Fibroblast of villous mesenchyme (primary cell): ENCODE results near the gene MSRB1. TPM values are rescaled to one million over a fixed set of nuclear protein-coding genes. Genes with fewer than 3 reads are reported as not detected.
"Not testable (repeated sequence)": the region's sequence is repeated elsewhere in the genome, so short reads cannot be mapped to it uniquely, and the experiment has no call there.

Experiments used
- DNase-seq: peaks from one replicate; pipeline ENCODE4 v3.0.0-alpha.2; 2010; ENCODE audit warnings: low read depth
- H3K4me3 ChIP-seq: 2 replicates; pipeline ENCODE4 v1.5.1; 2011; ENCODE audit warnings: low read depth, mild to moderate bottlenecking, low read length
- total RNA-seq: library from RNA; depleted of rRNA; stranded (reverse); fragments of >200 nt; gene quantifications from 2 replicates; pipeline ENCODE4 v1.2.3, GENCODE V29; 2012
- TF ChIP-seq, protein P1 (sequence below): IDR thresholded peaks from 2 replicates; pipeline ENCODE4 v1.5.1; 2012; ENCODE audit warnings: low read depth, mild to moderate bottlenecking, low read length; ENCODE audit not compliant: insufficient read depth

The MSRB1 gene
- total RNA-seq, 1 donor, result 14.2 TPM

DNA sequence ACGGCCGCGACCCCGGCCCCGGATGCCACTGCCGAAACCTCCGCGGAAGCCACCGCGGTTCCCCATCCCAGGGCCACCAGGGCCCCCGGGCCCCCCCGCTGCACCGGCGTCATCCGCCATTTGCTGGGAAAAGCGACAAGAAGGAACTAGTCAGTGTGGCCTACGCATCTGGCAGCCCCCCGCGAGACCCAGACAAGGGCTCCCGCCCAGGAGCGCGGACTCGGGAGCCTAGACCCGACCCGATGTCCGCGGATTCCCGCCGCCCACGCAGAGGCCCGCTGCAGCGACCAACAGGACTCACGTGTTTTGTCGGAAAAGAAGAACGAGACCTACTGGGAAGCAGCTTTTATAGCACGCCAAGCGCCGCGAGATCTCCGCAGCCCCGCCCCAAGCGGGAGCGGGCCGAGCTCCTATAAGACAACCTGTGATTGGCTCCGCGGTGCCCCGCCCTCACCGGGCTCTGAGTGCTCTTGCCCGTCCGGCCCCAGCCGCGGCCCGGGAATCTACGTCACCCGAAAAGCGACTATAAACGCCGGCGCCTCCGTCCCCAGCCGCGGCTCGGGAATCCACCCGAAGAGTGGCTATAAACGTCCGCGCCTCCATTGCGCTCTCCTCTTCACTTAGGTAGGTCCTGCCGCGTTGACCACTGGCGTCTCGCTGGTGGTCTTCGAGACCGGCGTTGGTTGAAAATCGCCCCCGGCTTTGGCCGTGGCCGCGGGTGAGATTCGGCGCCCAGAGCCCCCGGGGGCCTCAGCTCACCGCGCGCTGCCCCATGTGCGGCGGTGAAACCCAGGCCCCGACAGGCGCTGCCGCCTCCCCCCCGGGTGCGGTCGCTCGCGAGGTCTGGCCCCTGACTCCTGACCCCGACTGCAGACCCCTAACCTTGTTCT, 21.8 kb upstream of the MSRB1 start, which contains the start of gene RPS2:
Gene RPS2, minus strand, starts transcription at position 321 of the 890 bp plus-strand sequence. Its CDS starts 201 bp downstream, at position 120.
- TF ChIP-seq, protein P1, sequence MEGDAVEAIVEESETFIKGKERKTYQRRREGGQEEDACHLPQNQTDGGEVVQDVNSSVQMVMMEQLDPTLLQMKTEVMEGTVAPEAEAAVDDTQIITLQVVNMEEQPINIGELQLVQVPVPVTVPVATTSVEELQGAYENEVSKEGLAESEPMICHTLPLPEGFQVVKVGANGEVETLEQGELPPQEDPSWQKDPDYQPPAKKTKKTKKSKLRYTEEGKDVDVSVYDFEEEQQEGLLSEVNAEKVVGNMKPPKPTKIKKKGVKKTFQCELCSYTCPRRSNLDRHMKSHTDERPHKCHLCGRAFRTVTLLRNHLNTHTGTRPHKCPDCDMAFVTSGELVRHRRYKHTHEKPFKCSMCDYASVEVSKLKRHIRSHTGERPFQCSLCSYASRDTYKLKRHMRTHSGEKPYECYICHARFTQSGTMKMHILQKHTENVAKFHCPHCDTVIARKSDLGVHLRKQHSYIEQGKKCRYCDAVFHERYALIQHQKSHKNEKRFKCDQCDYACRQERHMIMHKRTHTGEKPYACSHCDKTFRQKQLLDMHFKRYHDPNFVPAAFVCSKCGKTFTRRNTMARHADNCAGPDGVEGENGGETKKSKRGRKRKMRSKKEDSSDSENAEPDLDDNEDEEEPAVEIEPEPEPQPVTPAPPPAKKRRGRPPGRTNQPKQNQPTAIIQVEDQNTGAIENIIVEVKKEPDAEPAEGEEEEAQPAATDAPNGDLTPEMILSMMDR, result no peak
- DNase-seq, result peak; percentile 99
- H3K4me3 ChIP-seq, result peak within 1 kb of the TSS; percentile 90

DNA sequence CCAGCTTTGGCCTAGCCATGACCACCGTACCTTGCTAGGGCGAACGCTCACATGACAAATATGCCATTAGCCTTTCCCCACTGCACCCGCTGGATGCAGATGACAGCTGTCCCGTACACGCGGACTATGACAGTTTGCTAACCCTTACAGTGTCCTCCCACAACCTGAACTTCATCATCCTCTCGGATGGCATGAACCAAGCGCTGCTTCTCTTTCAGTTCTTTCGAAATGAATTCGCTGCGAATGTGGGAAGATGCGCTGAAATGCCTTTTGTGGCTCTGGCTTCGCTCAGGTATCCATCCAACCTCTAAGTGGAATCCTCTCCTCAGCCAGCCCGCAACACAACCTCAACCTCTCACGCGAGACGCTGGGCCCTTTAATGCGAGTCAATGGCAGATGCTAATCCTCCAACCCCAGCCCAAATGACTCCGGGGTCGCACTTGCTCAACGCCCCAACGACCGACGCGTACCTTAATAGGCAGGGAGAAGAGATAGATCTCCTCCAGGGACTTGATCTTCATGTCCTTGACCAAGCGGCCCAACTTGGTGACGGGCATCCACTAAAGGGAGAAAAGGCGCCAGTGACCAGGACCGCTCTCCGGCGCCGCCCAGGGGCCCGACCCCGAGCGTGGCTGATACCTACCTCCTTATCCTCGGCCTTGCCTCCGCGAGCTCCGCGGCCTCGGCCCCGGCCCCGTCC, 21.0 kb upstream of the MSRB1 start:
- TF ChIP-seq, protein P1, result no peak
- DNase-seq, result peak; percentile 36
- H3K4me3 ChIP-seq, result peak overlapping the region; percentile 90

DNA sequence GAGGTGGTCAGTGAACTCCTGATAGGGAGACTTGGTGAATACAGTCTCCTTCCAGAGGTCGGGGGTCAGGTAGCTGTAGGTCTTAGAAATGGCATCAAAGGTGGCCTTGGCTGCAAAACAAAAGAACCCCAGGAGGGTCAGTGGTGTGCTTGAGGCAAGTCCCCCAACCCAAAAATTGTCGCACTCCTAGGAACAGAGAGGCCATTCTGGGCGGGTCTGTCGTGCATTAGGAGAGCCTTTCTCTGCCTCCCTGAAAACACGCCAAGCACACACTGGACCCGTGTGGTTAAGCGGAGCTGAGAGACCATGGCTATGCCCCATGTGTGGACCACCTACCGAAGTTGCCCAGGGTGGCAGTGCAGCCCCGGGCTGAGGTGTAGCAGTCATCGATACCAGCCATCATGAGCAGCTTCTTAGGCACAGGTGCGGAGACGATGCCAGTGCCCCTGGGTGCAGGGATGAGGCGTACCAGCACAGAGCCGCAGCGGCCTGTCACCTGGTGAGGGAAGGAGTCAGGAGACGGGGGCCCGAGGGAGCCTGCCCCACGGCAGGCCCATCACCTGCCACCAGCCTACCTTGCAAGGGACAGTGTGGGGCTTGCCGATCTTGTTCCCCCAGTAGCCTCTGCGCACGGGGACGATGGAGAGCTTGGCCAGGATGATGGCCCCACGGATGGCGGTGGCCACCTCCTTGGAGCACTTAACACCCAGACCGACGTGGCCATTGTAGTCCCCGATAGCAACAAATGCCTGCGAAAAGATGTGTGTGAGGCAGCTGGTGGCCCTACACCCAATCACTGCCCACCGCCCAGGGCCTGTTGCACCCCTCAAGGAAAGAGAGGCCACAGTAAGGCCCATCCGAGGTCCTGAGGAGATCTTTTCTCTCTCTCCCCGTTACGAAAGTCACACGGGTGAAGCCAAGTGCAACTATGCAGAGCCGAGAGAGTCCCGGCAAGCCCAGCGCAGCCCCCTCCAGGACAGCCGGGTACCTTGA, 19.5 kb upstream of the MSRB1 start:
- H3K4me3 ChIP-seq, result peak overlapping the region; percentile 90

DNA sequence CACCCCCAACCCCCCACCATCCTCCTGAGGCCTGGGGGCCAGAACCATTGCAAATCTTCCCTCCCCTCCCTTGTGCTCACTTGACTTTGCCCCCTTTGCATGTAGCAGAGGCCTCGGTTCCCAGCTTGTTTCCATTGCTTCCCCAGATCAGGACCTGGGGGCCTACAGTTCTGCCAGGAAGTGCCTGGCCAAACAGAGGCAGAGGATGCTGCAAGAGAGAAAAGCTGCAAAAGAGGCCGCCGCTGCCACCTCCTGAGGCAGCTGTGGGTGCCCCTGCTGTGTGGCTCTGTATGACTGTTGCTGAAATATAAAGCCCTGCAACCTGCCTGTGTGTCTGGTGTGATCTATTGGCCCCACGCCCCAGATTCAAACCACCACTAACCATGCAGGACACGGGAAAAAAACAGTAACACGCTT, 18.7 kb upstream of the MSRB1 start:
- TF ChIP-seq, protein P1, result no peak
- no peak for DNase-seq
- no peak overlapping the region for H3K4me3 ChIP-seq

More for the DNA sequence above, 19.5 kb upstream of the MSRB1 start:
- DNase-seq, result not testable (repeated sequence)

DNA sequence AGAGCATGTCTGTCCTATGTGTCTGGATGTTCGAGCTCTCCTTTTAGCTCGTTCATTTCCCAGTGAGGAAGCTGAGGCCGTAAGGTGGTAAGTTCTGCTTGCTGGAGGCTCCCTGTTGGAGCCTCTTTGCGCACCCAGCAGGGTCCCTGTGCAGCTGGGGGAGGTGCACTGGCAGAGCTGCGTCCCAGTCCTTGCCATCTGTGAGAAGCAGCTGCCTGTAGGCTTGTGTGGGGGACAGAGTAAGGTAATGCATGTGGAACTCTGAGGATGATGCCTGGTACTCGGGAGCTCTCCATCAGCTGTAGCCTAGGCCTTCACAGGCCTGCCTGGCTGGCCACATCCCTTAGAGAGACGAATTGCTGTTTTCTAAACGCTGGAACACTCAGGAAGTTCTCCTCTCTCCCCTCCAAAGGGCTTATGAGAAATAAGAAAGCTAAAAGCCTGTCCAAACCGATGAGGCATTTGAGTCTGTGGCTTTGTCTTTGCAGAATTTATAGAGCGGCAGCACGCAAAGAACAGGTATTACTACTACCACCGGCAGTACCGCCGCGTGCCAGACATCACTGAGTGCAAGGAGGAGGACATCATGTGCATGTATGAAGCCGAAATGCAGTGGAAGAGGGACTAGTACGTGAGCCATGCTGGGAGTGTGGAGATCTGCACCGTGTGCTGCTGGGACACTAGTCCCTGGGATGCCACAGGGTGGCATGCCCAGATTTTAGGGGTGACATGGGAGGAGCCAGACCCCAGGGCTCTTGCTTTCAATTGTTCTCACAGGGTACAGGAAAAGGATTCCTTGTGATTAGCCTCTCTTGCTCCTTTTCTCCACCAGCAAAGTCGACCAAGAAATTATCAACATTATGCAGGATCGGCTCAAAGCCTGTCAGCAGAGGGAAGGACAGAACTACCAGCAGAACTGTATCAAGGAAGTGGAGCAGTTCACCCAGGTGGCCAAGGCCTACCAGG, 17.9 kb upstream of the MSRB1 start:
- no peak for DNase-seq
- TF ChIP-seq, protein P1, result no peak

DNA sequence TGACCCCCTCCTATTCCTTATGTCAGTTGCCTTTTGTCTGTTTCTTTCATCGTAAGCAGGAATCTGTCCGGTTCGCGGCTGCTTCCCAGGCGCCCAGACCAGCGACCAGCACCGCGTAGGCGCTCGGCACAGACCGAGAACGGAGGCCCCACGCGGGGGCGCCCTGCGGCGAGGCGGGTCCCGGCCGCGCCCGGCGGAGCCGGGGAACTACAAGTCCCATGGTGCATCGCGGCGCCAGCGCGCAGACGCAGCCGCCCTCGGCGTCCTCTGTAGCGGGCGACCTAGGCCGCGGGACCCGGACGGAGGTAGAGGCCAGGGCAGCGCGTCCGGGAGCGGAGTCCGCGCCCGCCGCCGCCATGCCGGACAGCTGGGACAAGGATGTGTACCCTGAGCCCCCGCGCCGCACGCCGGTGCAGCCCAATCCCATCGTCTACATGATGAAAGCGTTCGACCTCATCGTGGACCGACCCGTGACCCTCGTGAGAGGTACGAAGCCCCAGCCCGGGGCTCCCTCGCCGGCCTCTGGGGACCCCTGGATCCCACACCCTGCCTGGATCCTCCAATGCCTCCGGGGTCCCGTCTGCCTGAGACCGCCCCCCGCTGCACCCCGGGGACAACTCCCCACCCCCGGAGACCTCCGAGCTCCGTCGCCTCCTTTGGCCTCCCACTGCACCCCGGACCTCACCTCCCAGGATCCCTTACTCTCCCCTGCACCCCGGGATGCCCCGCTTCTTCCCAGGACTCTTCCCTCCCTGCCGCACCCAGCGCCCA, 16.5 kb upstream of the MSRB1 start, which contains the start of gene NDUFB10:
Gene NDUFB10, plus strand, starts transcription at position 270 of the 771 bp plus-strand sequence. Its CDS starts 87 bp downstream, at position 357.
- TF ChIP-seq, protein P1, result peak; percentile 57
- peak; percentile 92 for DNase-seq
- peak within 1 kb of the TSS; percentile 90 for H3K4me3 ChIP-seq

More for the DNA sequence above, 17.9 kb upstream of the MSRB1 start:
- H3K4me3 ChIP-seq, result peak overlapping the region; percentile 90
